Anterior cingulate cortex (tissue), 58 donors: ENCODE results near the gene FKBP1A.

Experiments used
- DNase-seq, 58 donors: peaks; one replicate each; lab custom pipeline; 2025; lab: John Stamatoyannopoulos, UW

The FKBP1A gene

GRCh38 chr20:1335961-1336698 is 56.7 kb downstream of the FKBP1A start:
- DNase-seq, result no peak

GRCh38 chr20:1334761-1335160 is 58.1 kb downstream of the FKBP1A start:
- no peak for DNase-seq

GRCh38 chr20:1334370-1334731 is 58.5 kb downstream of the FKBP1A start:
- DNase-seq, result no peak

GRCh38 chr20:1333462-1334369 is 59.1 kb downstream of the FKBP1A start:
- no peak for DNase-seq

GRCh38 chr20:1332749-1333300 is 60.0 kb downstream of the FKBP1A start:
- no peak for DNase-seq

- DNase-seq, result no peak
Observed at GRCh38 chr20:1331801-1332453, 60.9 kb downstream of the FKBP1A start.

- no peak for DNase-seq
Observed at GRCh38 chr20:1331101-1331500, 61.8 kb downstream of the FKBP1A start.

- DNase-seq, result peak in 18 of 58 donors; percentile 16 to 63 (median 32)
Observed at GRCh38 chr20:1330075-1330830, 62.6 kb downstream of the FKBP1A start.

GRCh38 chr20:1328680-1329330 is 64.0 kb downstream of the FKBP1A start, which contains the start of gene SDCBP2:
Gene SDCBP2 (minus strand): TSS chr20:1329139. CDS start chr20:1320416, 8,723 bp downstream.
- no peak for DNase-seq

GRCh38 chr20:1327827-1328679 is 64.8 kb downstream of the FKBP1A start:
- no peak for DNase-seq

GRCh38 chr20:1327241-1327653 is 65.6 kb downstream of the FKBP1A start:
- DNase-seq, result peak in 27 of 58 donors; percentile 19 to 87 (median 55)

- no peak for DNase-seq
Observed at GRCh38 chr20:1326031-1326930, 66.6 kb downstream of the FKBP1A start.

GRCh38 chr20:1325173-1326030 is 67.5 kb downstream of the FKBP1A start:
- peak; percentile 40 to 97 (median 93) for DNase-seq

- DNase-seq, result peak in 1 of 58 donors; percentile 38
Observed at GRCh38 chr20:1324598-1325172, 68.2 kb downstream of the FKBP1A start.

GRCh38 chr20:1323830-1324597 is 68.8 kb downstream of the FKBP1A start:
- no peak for DNase-seq
